Common myeloid progenitor, CD34-positive (primary cell): ENCODE results near the gene SNRK.

ENCODE experiments used
- CTCF ChIA-PET: fragments of 350-600 bp; sonication (Branson Sonifier 250); formaldehyde crosslinking; loops from one replicate; lab custom pipeline; 2021; ENCODE audit warnings: antibody characterized with exemption; lab: Charles Lee
- POLR2A ChIA-PET: fragments of 350-600 bp; sonication (Branson Sonifier 250); formaldehyde crosslinking; loops from one replicate; lab custom pipeline; 2021; ENCODE audit warnings: antibody characterized with exemption; lab: Charles Lee
- DNase-seq, 3 donors: peaks; one replicate each; pipeline versions ENCODE4 v3.0.0 to v3.0.0-alpha.2; 2013
- H3K27ac ChIP-seq, 2 experiments: 1 replicate in 1 of 2; 2 replicates in 1 of 2; pipeline ENCODE4 v1.7.0; 2013; ENCODE audit warnings: inconsistent platforms in 2 of 2, low read length in 2 of 2, mild to moderate bottlenecking in 2 of 2, low read depth in 1 of 2, moderate library complexity in 1 of 2; ENCODE audit not compliant: severe bottlenecking in 2 of 2, insufficient read depth in 1 of 2, poor library complexity in 1 of 2
- H3K27me3 ChIP-seq, 5 experiments: replicated peaks in 2 of 5; 1 replicate in 3 of 5; 2 replicates in 2 of 5; pipeline versions ENCODE4 v1.6.1 to v1.7.0; 2013; ENCODE audit warnings: low read length in 4 of 5, mild to moderate bottlenecking in 2 of 5, moderate library complexity in 2 of 5, inconsistent platforms in 1 of 5; ENCODE audit not compliant: insufficient read depth in 5 of 5, control insufficient read depth in 4 of 5
- H3K36me3 ChIP-seq, 4 experiments: 1 replicate in 2 of 4; 2 replicates in 2 of 4; pipeline versions ENCODE4 v1.6.1 to v1.7.0; 2013; ENCODE audit warnings: low read length in 3 of 4, control low read depth in 1 of 4, mild to moderate bottlenecking in 1 of 4; ENCODE audit not compliant: control insufficient read depth in 4 of 4, insufficient read depth in 4 of 4
- H3K4me1 ChIP-seq, 4 experiments: 1 replicate in 3 of 4; 2 replicates in 1 of 4; pipeline versions ENCODE4 v1.6.1 to v1.7.1; 2013; ENCODE audit warnings: low read length in 3 of 4, mild to moderate bottlenecking in 3 of 4, control low read depth in 1 of 4, inconsistent platforms in 1 of 4, moderate library complexity in 1 of 4; ENCODE audit not compliant: control insufficient read depth in 4 of 4, insufficient read depth in 4 of 4; ENCODE audit errors: control extremely low read depth in 1 of 4
- H3K4me3 ChIP-seq, 7 experiments: 1 replicate in 4 of 7; 2 replicates in 3 of 7; pipeline versions ENCODE4 v1.5.1 to v1.7.0; 2013; ENCODE audit warnings: mild to moderate bottlenecking in 7 of 7, low read length in 6 of 7, moderate library complexity in 6 of 7, inconsistent platforms in 2 of 7, low read depth in 2 of 7, control low read depth in 1 of 7; ENCODE audit not compliant: insufficient read depth in 4 of 7, control insufficient read depth in 1 of 7; ENCODE audit errors: extremely low read depth in 1 of 7
- H3K9me3 ChIP-seq, 5 experiments: 1 replicate in 4 of 5; 2 replicates in 1 of 5; pipeline versions ENCODE4 v1.6.1 to v1.7.1; 2013; ENCODE audit warnings: low read length in 4 of 5, mild to moderate bottlenecking in 2 of 5, inconsistent platforms in 1 of 5, low read depth in 1 of 5, moderate library complexity in 1 of 5; ENCODE audit not compliant: control insufficient read depth in 4 of 5, insufficient read depth in 2 of 5; ENCODE audit errors: control extremely low read depth in 1 of 5
- WGBS: methylation state at CpG from one replicate; pipeline ENCODE4 v1.1.5; 2013; ENCODE audit not compliant: insufficient coverage; 5-methylcytosine and 5-hydroxymethylcytosine counted together

Gene SNRK

DNA sequence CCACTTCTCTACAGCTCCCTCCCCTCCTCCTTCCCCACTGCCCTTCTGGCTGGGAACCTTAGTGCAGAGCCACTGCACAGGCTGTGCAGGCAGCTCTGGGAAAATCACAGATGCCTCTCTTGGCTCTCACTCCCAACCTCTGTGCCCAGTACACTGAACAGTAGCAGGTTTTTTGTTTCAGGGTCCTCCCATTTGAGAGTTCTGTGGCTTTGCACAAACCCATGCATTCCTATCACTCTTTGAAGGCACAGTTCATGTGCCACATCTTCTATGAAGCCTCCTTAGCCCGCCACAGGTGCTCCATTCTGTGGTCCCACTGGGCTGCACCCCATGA, 103.9 kb downstream of the SNRK start:
- DNase-seq = peak in 1 of 3 donors; percentile 29
- H3K4me1 ChIP-seq = peaks cover 30 to 70% (median 49%) of the 10 kb centered on the region in 4 experiments
- 100% methylated on average over 1 of the region's 1 CpG for WGBS
- peaks cover 0 to 2% (median 0%) of the 10 kb centered on the region in 5 experiments for H3K9me3 ChIP-seq
- peak overlapping the region; percentile 81 to 88 for H3K27ac ChIP-seq
- H3K27me3 ChIP-seq = no peaks in the 10 kb centered on the region
- no peaks in the 10 kb centered on the region for H3K36me3 ChIP-seq
- POLR2A ChIA-PET = interaction anchor here (0.9 kb wide), 1 partner anchor 24 kb away, joined by 3 read pairs; no protein-coding TSS in a partner anchor
- peak overlapping the region in 2 of 7 experiments; percentile 41 to 43 for H3K4me3 ChIP-seq
- CTCF ChIA-PET = interaction anchor here (2.1 kb wide), 1 partner anchor 11 kb away, joined by 15 read pairs; no protein-coding TSS in a partner anchor

DNA sequence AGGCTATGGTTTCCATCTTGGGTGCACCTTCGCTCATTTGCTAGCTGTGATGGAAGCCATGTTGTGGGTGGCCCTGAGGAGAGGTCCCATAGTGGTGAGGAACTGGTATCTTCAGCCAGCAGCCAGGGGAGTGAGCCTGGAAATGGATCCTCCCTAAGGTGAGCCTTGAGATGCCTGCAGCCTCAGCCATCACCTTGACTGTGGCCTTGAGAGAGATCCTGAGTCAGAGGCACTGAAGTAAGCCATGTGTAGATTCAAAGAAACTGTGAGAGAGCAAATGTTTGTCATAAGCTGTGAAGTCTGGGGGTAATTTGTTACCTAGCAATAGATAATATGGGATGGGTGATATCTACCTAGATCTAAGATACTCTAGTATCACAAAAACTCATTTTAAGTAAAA, 105.3 kb downstream of the SNRK start:
- no peaks in the 10 kb centered on the region for H3K9me3 ChIP-seq
- ChIA-PET CTCF (interaction anchor here (1.2 kb wide), 1 partner anchor 36 kb away, joined by 3 read pairs; no protein-coding TSS in a partner anchor), POLR2A (interaction anchor here (0.6 to 1.0 kb wide), 2 partner anchors 10 to 75 kb away, joined by 3 read pairs; no protein-coding TSS in a partner anchor)
- no peaks in the 10 kb centered on the region for H3K27me3 ChIP-seq
- no peak overlapping the region for H3K4me3 ChIP-seq
- H3K4me1 ChIP-seq = peaks cover 30 to 68% (median 49%) of the 10 kb centered on the region in 4 experiments
- no peaks in the 10 kb centered on the region for H3K36me3 ChIP-seq
- 100% methylated on average over 1 of the region's 1 CpG for WGBS
- H3K27ac ChIP-seq = no peak overlapping the region
- no peak for DNase-seq

- Histone ChIP-seq H3K36me3 (no peaks in the 10 kb centered on the region), H3K9me3 (no peaks in the 10 kb centered on the region), H3K27ac (peak overlapping the region; percentile 4 to 29), H3K27me3 (no peaks in the 10 kb centered on the region), H3K4me1 (peaks cover 22 to 44% (median 32%) of the 10 kb centered on the region in 4 experiments), H3K4me3 (peak overlapping the region in 2 of 7 experiments; percentile 27 to 43)
- ChIA-PET POLR2A (no interaction called here), CTCF (interaction anchor here (0.6 to 2.0 kb wide), 6 partner anchors 9 to 109 kb away, joined by 3 to 8 read pairs (median 3); no protein-coding TSS in a partner anchor)
- WGBS = 5% methylated on average over 2 of the region's 2 CpGs
- peak; percentile 64 to 85 (median 79) for DNase-seq
Measured at GRCh38 chr3:43394041-43394554, 107.8 kb downstream of the SNRK start.

DNA sequence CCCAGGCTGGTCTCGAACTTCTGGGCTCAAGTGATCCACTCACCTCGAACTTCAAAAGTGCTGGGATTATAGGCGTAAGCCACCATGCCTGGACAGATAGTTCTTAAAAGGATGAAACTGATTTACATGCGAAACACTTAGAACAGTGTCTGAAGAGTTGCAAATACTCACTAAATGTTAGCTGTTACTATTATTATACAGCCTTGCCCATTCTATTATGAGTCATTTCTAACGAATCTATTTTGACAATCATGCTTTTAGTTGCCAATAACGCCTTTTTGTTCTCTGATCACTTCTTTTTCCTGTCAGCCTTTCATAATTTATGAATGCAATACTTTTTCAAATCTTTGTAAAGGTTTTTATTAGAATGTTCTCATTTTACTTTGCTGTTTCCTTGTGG, 112.7 kb downstream of the SNRK start:
- no peak for DNase-seq
- CTCF ChIA-PET = interaction anchor here (1.3 kb wide), 1 partner anchor 10 kb away, joined by 4 read pairs; no protein-coding TSS in a partner anchor

GRCh38 chr3:43400167-43400566, 113.8 kb downstream of the SNRK start:
- Histone ChIP-seq H3K36me3 (no peaks in the 10 kb centered on the region), H3K27ac (no peak overlapping the region), H3K4me3 (no peak overlapping the region), H3K27me3 (no peaks in the 10 kb centered on the region), H3K9me3 (no peaks in the 10 kb centered on the region), H3K4me1 (peaks cover under 1 to 4% (median 3%) of the 10 kb centered on the region in 4 experiments)
- no peak for DNase-seq
- ChIA-PET POLR2A (no interaction called here), CTCF (interaction anchor here (0.8 to 1.1 kb wide), 2 partner anchors 11 to 68 kb away, joined by 3 read pairs; no protein-coding TSS in a partner anchor)
- no CpG with 5 or more reads among the region's 1 CpG for WGBS

More for the DNA sequence above, 112.7 kb downstream of the SNRK start:
- no peaks in the 10 kb centered on the region for H3K9me3 ChIP-seq
- no peaks in the 10 kb centered on the region for H3K27me3 ChIP-seq
- H3K4me1 ChIP-seq = peaks cover 0 to 7% (median 5%) of the 10 kb centered on the region in 4 experiments
- 95% methylated on average over 4 of the region's 6 CpGs for WGBS
- H3K4me3 ChIP-seq = no peak overlapping the region
- no peak overlapping the region for H3K27ac ChIP-seq
- no peaks in the 10 kb centered on the region for H3K36me3 ChIP-seq
- POLR2A ChIA-PET = no interaction called here
